ENCODE results near the gene ABCA4.

ABCA4 gene

DNA sequence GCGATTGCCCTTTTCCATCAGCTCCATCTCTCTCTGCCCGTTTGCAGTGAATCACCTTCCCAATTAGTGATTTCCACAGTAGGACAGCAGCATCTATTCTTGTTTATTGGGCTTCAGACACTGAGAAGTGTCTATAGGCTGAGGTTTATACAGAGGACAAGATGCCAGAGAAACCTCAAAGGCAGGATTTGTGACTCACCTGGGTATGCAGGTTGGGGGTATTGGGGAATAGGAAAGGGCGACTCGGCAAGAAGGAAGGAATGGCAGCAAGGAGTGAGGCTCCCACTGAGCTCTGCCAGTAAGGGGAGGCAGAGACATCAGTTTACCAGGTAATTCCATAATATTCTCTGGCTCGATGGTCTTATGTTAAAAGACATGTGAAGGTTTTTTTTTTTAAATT, 25.3 kb upstream of the ABCA4 start:
- Histone ChIP-seq H3K4me3 (ENCODE audit: severe bottlenecking) (no peak overlapping the region), H3K36me3 (ENCODE audit: low read depth) (no peaks in the 10 kb centered on the region), H3K27me3 (ENCODE audit: insufficient read depth, poor library complexity, severe bottlenecking) (no peaks in the 10 kb centered on the region), H3K4me1 (ENCODE audit: insufficient read depth, poor library complexity, severe bottlenecking) (no peaks in the 10 kb centered on the region), H3K9me3 (ENCODE audit: severe bottlenecking) (no peaks in the 10 kb centered on the region), H3K27ac (ENCODE audit: poor library complexity, severe bottlenecking) (no peak overlapping the region)
- ATAC-seq (ENCODE audit: low read depth) (no peak), DNase-seq (ENCODE audit: low spot score) (no peak)
- TF ChIP-seq CTCF (IDR thresholded peaks at IDR 0.05; ENCODE audit: poor library complexity, severe bottlenecking): no peak

- Histone ChIP-seq H3K4me3 (ENCODE audit: severe bottlenecking) (no peak overlapping the region), H3K27me3 (ENCODE audit: insufficient read depth, poor library complexity, severe bottlenecking) (no peaks in the 10 kb centered on the region), H3K9me3 (ENCODE audit: severe bottlenecking) (no peaks in the 10 kb centered on the region), H3K36me3 (ENCODE audit: low read depth) (no peaks in the 10 kb centered on the region), H3K27ac (ENCODE audit: poor library complexity, severe bottlenecking) (no peak overlapping the region), H3K4me1 (ENCODE audit: insufficient read depth, poor library complexity, severe bottlenecking) (no peaks in the 10 kb centered on the region)
- TF ChIP-seq CTCF (IDR thresholded peaks at IDR 0.05; ENCODE audit: poor library complexity, severe bottlenecking): no peak
- no peak for DNase-seq (ENCODE audit: low spot score)
- no peak for ATAC-seq (ENCODE audit: low read depth)
These were observed 23.9 kb upstream of the ABCA4 start for GRCh38 chr1:94144836-94145235.

GRCh38 chr1:94143809-94144176, 22.8 kb upstream of the ABCA4 start:
- no peak for TF ChIP-seq CTCF (IDR thresholded peaks at IDR 0.05; ENCODE audit: poor library complexity, severe bottlenecking)
- H3K4me3 ChIP-seq (ENCODE audit: severe bottlenecking): no peak overlapping the region
- H3K27me3 ChIP-seq (ENCODE audit: insufficient read depth, poor library complexity, severe bottlenecking): no peaks in the 10 kb centered on the region
- H3K9me3 ChIP-seq (ENCODE audit: severe bottlenecking): no peaks in the 10 kb centered on the region
- no peak overlapping the region for H3K27ac ChIP-seq (ENCODE audit: poor library complexity, severe bottlenecking)
- no peaks in the 10 kb centered on the region for H3K36me3 ChIP-seq (ENCODE audit: low read depth)
- ATAC-seq (ENCODE audit: low read depth) (no peak), DNase-seq (ENCODE audit: low spot score) (no peak)
- H3K4me1 ChIP-seq (ENCODE audit: insufficient read depth, poor library complexity, severe bottlenecking): no peaks in the 10 kb centered on the region

GRCh38 chr1:94143173-94143808, 22.3 kb upstream of the ABCA4 start:
- no peak for TF ChIP-seq CTCF (IDR thresholded peaks at IDR 0.05; ENCODE audit: poor library complexity, severe bottlenecking)
- Histone ChIP-seq H3K36me3 (ENCODE audit: low read depth) (no peaks in the 10 kb centered on the region), H3K4me1 (ENCODE audit: insufficient read depth, poor library complexity, severe bottlenecking) (no peaks in the 10 kb centered on the region), H3K9me3 (ENCODE audit: severe bottlenecking) (no peaks in the 10 kb centered on the region), H3K4me3 (ENCODE audit: severe bottlenecking) (no peak overlapping the region), H3K27me3 (ENCODE audit: insufficient read depth, poor library complexity, severe bottlenecking) (no peaks in the 10 kb centered on the region), H3K27ac (ENCODE audit: poor library complexity, severe bottlenecking) (no peak overlapping the region)
- DNase-seq (ENCODE audit: low spot score) (no peak), ATAC-seq (ENCODE audit: low read depth) (no peak)

GRCh38 chr1:94142583-94142982, 21.6 kb upstream of the ABCA4 start:
- Histone ChIP-seq H3K4me3 (ENCODE audit: severe bottlenecking) (no peak overlapping the region), H3K27ac (ENCODE audit: poor library complexity, severe bottlenecking) (no peak overlapping the region), H3K9me3 (ENCODE audit: severe bottlenecking) (no peaks in the 10 kb centered on the region), H3K36me3 (ENCODE audit: low read depth) (no peaks in the 10 kb centered on the region), H3K27me3 (ENCODE audit: insufficient read depth, poor library complexity, severe bottlenecking) (no peaks in the 10 kb centered on the region), H3K4me1 (ENCODE audit: insufficient read depth, poor library complexity, severe bottlenecking) (no peaks in the 10 kb centered on the region)
- no peak for ATAC-seq (ENCODE audit: low read depth)
- TF ChIP-seq CTCF (IDR thresholded peaks at IDR 0.05; ENCODE audit: poor library complexity, severe bottlenecking): no peak
- no peak for DNase-seq (ENCODE audit: low spot score)
